GM12878 (cell line): ENCODE data around the gene NOTCH4.

Experiments used
- CTCF ChIP-seq, 3 experiments: IDR thresholded peaks in 2 of 3; conservative IDR thresholded peaks in 1 of 3; 2 replicates each; pipeline ENCODE4 v1.5.1; 2011; ENCODE audit warnings: low read depth in 3 of 3, low read length in 3 of 3, mild to moderate bottlenecking in 3 of 3, control low read depth in 2 of 3, moderate library complexity in 2 of 3, inconsistent platforms in 1 of 3, mixed read lengths in 1 of 3; ENCODE audit not compliant: control insufficient read depth in 2 of 3, insufficient read depth in 1 of 3; ENCODE audit errors: extremely low read depth in 1 of 3
- FOXM1 ChIP-seq: IDR thresholded peaks from 2 replicates; pipeline ENCODE4 v1.6.1; 2012; ENCODE audit warnings: low read depth, mild to moderate bottlenecking, inconsistent platforms, low read length, moderate library complexity
- JUNB ChIP-seq: IDR thresholded peaks from 2 replicates; pipeline ENCODE4 v1.6.1; 2016; ENCODE audit warnings: antibody characterized with exemption, mild to moderate bottlenecking
- JUND ChIP-seq: IDR thresholded peaks from 2 replicates; pipeline ENCODE4 v1.6.1; 2012; ENCODE audit warnings: low read depth, mild to moderate bottlenecking, low read length, improper control_type of control experiment, moderate library complexity
- POLR2A ChIP-seq: IDR thresholded peaks from 2 replicates; pipeline ENCODE4 v1.6.1; 2011; ENCODE audit warnings: low read depth, mild to moderate bottlenecking, low read length
- SIN3A ChIP-seq: IDR thresholded peaks from 2 replicates; pipeline ENCODE4 v1.6.1; 2012; ENCODE audit warnings: low read depth, low read length, improper control_type of control experiment
- USF1 ChIP-seq: IDR thresholded peaks from 2 replicates; pipeline ENCODE4 v1.6.1; 2011; ENCODE audit warnings: borderline replicate concordance, low read depth, mild to moderate bottlenecking, moderate library complexity, mixed read lengths, low read length; ENCODE audit not compliant: insufficient read depth; ENCODE audit errors: extremely low read length
- USF2 ChIP-seq: IDR thresholded peaks from 2 replicates; pipeline ENCODE4 v1.6.1; 2011; ENCODE audit warnings: low read depth, low read length, improper control_type of control experiment, borderline replicate concordance
- YBX1 ChIP-seq: fragments of 450-650 bp; IDR thresholded peaks from 2 replicates; pipeline ENCODE4 v1.6.1; 2016; ENCODE audit warnings: antibody characterized with exemption
- ZBTB11 ChIP-seq: fragments of 450-650 bp; formaldehyde crosslinking; IDR thresholded peaks from 2 replicates; pipeline ENCODE4 v1.5.0; 2022; ENCODE audit warnings: mild to moderate bottlenecking, missing genetic modification characterization
- ZSCAN29 ChIP-seq: fragments of 450-650 bp; IDR thresholded peaks from 2 replicates; pipeline ENCODE4 v1.6.1; 2017; ENCODE audit warnings: mild to moderate bottlenecking, moderate library complexity

- TF ChIP-seq JUNB (no peak), POLR2A (no peak), CTCF (IDR thresholded peaks at IDR 0.05 in 2 of 3, conservative IDR thresholded peaks at IDR 0.05 in 1 of 3; ENCODE audit: control insufficient read depth in 2 of 3, extremely low read depth in 1 of 3, insufficient read depth in 1 of 3, low read depth in 3 of 3, low read length in 3 of 3) (no peak), ZBTB11 (CRISPR knock-in tag) (no peak), USF2 (no peak), USF1 (no peak), SIN3A (no peak), ZSCAN29 (no peak), YBX1 (no peak), JUND (no peak), FOXM1 (no peak)
Measured at GRCh38 chr6:32158052-32158451, 65.8 kb downstream of the NOTCH4 start.
